ENCODE measurements around the gene SCIN.

DNA sequence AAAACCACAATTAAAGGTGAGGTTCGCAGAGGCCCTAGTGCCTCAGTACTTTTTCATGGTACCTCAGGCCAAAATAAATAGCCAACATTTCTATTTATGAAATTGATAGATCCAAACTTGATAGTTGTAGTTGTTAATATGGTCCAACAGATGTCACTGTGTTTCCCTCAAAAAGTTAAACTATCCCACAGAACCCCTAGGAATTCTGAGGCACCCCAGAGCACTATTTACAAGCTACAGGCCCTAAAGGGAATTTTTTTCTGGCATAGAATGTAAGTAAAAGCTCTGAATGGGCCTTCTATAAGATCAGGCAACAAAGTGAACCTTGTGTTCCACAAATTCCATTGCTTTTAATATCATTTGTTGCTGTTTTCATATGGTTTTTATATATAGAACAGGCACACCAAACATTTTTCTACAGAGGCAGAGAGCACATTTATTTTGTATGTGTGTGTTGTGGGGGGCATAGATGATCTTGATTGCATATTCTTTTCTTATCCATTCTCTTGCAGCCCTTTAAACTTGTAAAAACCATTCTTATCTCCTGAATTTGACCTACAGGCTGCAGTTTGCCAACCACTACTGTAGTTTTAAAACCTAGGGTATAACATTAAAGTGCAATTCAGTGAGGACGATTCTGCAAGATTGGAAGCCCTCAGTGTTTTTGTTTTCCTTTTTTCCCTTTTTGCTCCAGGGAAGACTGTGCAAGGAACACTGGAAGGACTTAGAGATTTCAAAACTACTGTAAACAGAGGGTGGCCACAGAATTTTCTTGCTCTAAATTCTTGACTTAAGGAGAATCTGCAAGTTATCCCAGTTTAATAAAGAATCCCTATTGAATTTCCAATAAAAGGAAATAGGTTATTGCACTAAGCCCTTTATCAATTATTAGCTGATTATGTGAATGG is 113.4 kb downstream of the SCIN start:
- TF ChIP-seq, protein P1, sequence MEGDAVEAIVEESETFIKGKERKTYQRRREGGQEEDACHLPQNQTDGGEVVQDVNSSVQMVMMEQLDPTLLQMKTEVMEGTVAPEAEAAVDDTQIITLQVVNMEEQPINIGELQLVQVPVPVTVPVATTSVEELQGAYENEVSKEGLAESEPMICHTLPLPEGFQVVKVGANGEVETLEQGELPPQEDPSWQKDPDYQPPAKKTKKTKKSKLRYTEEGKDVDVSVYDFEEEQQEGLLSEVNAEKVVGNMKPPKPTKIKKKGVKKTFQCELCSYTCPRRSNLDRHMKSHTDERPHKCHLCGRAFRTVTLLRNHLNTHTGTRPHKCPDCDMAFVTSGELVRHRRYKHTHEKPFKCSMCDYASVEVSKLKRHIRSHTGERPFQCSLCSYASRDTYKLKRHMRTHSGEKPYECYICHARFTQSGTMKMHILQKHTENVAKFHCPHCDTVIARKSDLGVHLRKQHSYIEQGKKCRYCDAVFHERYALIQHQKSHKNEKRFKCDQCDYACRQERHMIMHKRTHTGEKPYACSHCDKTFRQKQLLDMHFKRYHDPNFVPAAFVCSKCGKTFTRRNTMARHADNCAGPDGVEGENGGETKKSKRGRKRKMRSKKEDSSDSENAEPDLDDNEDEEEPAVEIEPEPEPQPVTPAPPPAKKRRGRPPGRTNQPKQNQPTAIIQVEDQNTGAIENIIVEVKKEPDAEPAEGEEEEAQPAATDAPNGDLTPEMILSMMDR (IDR thresholded peaks at IDR 0.05), result no peak
- TF ChIP-seq EZH2 (IDR thresholded peaks at IDR 0.05; ENCODE audit: borderline replicate concordance, insufficient read depth, low read depth, low read length, poor library complexity, severe bottlenecking), result no peak
